Stimulated activated CD8-positive, alpha-beta memory T cell treated with anti-CD3 and anti-CD28 coated beads, Interleukin-7, amount 100 ng/mL, for 24 hours (primary cell): Measurements from ENCODE around the gene ZNF148.

ENCODE experiments used
- DNase-seq: peaks from one replicate; pipeline ENCODE4 v3.0.0-alpha.2; 2020; ENCODE audit warnings: low read depth

The ZNF148 gene

GRCh38 chr3:125220727-125221429, 154.2 kb downstream of the ZNF148 start:
- DNase-seq, result no peak

DNA sequence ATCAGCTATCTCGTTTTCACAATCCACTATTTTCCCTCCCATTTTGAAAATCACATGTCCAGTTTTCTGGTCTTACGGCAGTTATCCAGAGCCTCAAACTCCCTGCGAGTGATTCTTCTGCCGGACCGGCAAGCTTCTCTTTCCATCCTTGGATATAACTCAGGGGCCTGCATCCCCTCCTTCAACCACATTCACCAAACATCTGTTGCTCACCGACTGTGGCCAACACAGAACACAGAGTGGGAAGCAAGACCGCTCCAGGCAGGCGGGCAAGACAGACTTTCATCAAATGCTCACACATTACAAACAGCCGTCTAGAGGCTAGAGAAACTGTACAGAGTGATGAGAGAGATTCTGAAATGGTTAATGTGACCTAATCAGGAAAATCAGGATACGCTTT, 154.9 kb downstream of the ZNF148 start:
- DNase-seq, result no peak

DNA sequence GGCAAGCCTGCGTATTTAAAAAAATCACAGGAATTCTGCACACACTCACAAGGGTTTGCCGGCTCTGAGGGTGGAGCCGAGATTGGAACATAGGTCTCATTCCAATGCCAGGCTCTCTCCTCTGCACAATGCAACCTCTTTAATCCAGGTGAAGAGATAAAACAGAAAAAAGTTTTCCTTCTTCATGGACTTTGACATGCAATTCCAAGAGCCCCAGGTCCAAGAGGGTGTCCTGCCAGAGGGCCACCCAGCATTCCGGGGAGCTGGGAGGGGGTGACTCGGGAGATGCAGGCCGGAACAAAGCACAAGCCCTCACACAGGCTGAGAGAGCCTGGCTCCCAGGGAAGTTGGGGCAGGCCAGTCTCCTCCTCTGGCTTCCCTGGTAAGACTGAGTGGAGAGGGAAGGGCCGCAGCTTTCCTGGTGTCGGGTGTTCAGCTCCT, 155.8 kb downstream of the ZNF148 start:
- no peak for DNase-seq

DNA sequence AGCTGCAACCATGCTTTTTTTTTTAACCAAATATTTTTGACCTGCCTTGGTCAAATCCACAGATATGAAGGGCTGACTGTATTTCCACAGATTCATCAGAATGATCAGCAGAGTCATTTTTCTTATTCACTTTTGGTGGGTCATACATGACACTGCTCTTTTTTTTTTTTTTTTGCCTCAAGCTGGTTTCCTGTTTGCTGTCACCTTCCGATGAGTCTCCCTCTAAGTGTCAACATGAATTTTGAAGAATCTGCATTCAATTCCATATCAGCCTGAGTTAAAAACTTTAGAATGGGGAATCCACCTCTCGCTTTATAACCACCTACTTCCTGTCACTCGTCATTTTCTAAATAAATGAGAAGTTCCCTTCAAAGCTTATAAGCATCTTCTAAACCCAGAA, 160.4 kb downstream of the ZNF148 start:
- DNase-seq, result no peak

DNA sequence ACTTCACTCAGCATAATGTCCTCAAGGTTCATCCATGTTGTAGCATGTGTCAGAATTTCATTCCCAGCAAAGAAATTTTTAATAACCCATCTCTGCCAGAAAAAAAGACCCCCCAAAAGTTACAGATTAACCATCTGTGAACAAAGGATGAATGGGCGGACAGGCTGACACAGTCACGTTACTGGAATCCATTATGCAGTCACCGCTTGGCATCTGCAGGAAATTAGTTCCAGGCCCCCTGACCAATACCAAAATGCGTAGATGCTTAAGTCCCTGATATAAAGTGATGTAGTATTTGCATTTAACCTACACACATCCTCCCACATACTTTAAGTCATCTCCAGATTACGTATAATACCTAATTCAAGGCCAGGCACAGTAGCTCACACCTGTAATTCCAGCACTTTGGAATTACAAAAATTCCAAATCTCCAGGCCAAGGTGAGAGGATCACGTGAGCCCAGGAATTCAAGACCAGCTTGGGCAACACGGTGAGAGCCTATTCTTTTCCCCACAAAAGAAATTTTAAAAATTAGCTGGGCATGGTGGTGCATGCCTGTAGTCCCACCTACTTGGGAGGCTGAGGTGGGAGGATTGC, 161.1 kb downstream of the ZNF148 start:
- no peak for DNase-seq

- DNase-seq, result no peak
Measured at GRCh38 chr3:125213364-125213755, 161.8 kb downstream of the ZNF148 start.

DNA sequence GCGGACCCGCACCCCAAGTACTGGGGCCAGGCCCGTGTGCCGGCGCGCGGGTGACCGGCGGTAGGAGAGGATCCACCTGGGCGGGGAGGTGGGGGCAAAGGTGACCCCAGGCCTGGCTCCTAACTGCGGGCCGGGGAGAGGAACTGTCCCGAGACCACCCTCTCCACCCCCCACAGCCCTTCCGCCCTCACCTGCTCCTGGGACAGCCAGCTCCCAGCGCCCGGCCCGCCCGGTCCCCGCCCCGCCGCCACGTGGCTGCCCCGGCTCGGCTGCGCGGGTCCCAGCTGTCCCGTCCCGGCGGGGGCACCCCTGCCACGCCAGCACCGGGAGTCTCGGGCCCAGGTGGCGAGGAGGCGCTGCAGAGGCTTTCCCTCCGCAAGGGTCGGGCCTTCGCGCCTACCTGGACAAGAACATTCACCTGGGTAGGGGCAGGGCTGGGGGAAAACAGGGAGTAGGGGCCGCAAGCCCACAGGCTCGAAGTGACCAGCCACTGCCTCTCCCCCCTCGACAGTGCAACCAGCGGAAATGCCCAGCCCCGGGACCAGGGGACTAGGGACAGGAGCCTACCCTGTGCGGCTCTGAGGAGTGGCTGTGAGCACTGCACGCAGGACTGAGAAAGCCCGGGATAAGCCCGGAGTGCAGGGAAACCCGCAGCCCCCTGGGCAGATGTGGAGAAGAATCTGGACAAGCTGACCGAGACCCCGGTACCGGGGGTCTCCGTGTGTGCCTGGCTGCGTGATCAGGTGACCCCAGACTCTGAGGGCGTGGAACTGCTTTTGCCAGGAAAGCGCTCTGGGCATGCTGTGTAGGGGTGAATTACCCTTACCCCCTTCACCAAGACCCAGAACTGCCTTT, 162.4 kb downstream of the ZNF148 start, which contains the start of gene SLC12A8:
Gene SLC12A8 (minus strand): TSS at position 240 of the 855 bp plus-strand sequence. CDS start 1,399 bp downstream, outside the sequence.
- DNase-seq, result no peak

DNA sequence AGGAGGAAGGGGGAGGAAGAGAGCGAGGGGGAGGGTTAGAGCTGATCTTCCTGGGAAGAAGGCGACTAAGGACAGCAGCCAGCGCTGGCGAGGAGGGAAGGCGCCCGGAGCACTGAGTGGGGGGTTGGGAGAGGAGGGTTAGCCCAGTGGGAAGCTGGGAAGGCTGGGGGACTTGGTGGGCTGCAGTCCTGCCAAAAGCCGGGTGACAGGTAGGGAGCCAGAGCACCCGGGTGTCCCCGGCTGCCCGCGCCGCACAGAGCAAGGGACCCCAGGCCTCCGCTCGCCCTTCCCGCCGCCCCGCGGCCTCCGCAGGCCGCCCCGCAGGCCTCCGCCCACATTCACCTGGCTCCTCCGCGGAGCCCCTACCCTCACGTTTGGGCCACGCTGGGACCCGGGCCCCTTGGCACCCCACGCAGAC, 163.0 kb downstream of the ZNF148 start:
- no peak for DNase-seq

DNA sequence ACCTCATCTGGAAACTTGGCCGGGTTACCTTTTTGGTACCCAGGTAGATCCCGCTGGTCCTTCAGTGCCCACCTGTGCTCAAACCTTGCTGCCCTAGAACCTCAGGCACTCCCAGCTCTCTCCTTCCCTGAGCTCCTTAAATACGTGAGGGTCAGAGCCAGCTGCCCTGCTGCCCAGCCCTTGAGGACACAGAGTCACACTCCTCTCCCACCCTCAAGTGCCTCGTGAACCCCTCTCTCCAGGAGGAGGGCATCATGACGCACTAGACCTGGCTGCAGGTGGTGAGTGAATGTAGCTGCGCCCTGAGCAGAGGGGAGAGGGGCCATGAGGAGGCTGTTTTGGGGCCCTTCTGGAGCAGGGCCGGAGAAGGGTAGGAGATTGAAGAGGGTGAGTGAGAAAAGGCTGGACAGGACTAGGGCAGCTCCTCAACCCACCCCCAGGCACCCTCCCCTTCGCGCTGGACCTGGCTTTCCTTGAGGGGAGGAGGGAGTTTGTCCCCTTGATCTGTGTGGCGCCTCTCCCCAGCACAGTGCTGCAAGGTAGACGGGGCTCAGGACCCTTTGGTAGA, 163.5 kb downstream of the ZNF148 start:
- DNase-seq, result no peak

DNA sequence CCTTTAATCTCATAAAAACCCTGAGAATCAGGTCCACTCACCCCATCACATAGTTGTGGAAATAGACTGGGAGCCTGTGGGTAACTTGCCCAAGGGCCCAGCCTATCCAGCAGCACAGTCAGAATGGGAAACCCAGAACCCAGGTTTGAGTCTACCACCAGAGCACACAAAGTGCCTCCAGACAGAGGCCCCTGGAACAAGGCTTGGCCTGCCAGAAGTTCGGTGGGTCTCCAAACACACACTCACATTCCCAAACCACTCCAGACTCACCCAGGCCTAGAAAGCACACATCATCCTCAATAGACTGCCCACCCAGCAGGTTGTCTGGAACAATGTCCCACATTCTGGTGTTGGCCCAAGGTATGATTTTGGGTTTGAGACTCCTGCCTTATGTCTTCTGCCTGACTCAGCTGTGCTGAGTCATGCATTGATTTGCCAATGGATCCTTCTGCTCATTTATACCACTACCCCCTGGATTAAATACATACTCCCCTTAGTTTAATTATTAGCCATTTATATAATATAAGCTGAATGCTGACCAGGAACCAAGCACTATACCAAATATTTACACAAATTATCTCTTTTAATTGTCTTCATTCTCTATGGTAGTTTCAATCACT, 167.1 kb downstream of the ZNF148 start:
- no peak for DNase-seq

DNA sequence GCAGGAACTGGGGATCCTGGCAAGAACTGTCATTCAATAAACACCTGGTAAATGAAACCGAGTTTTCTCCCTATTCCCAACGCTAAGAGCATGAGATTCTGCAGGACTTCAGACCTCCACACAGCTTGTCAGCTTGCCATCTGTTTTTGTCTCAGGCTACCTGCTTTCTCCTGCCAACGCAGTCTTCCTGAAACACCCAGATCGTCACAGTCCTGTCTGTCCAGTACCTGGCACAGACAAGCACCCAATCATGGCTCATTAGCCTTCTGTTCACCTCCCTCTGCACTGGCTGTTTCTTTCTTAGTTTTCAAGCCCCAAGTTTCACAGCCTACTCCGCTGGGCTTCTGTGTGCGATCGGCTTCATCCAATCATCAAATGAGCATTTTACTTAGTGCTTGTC, 167.6 kb downstream of the ZNF148 start:
- no peak for DNase-seq

DNA sequence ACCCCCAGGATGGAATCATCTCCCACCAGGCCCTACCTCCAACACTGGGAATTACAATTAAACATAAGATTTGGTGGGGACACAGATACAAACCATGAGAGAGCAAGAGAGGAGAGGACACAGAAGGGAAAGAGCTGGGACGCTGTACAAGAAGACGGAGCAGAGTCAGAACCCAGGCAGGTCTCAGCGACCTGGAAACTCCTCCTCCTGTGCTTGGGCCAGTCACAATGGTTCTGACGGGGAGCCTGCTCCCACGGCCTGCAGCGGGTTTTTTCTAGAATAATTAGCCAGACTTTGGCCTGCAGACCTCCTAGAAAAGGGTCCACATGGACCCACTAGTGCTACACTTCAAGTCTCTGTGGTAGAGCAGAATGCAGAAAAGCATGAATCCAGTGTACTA, 168.2 kb downstream of the ZNF148 start:
- DNase-seq, result no peak

DNA sequence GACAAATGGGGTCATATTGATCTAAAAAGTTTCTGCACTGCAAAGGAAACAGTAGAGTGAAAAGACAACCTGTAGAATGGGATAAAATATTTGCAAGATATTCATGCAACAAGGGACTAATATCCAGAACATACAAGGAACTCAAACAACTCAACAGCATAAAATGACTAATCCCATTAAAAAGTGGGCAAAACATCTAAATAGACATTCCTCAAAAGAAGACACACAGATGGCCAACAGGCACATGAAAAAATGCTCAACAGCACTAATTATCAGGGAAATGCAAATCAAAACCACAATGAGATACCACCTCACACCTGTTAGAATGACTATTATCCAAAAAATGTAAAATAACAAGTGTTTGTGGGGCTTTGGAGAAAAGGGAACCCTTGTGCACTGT, 171.4 kb downstream of the ZNF148 start:
- no peak for DNase-seq

DNA sequence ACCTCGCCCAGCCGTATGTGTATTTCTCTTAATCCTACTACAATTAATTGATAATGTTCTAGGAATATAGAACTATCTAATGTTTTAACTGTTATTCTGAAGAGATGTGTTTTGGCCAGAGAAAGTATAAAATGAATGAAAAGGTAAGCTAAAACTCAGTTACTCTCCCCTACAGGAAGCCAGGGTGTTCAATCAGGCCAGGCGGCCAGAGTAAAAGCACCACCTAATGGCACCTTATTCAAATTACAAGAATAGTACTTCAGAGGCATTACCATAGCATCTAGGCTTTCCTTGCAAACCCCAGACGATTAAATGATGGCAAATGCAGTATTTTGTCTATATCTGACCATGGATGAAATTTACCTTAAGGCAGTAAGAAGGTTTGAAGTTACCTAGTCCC, 172.9 kb downstream of the ZNF148 start:
- DNase-seq, result no peak

- DNase-seq, result no peak
Measured at GRCh38 chr3:125200731-125201139, 174.4 kb downstream of the ZNF148 start.

DNA sequence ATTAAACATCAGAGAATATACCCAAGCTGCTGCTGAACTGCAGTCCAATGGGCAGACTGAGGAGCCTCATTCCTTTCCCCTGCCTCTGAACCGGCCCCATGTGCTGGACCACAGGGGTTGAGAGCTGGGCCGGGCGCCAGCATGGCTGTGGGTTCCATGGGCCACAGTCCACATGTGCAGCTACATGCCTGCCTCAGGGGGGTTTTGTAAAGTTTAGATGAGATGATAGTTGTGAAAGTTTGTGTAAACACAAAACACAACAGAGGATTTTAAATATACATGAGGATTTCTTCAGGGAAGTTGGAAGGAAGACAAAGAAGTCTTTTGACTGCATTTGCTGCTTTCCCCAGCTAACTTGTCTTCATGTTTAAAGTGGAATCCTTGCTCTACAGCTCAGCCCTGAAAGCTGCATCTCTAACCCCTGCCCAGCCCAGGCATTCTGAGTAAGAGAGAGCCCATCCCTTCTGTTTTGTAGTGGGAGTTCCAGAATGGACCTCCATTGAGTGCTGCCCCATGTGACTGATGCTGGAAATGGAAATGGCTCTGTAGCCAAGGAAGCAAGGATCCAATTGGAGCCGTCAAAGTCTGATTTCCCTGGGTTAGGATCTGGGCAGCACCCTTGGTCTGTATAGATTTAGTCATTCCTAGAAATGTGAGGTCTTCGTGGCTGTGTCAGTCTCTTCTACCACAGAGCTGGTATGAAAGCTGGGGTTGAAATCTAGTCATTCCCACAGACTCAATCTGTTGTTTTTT, 180.1 kb downstream of the ZNF148 start:
- DNase-seq, result no peak

DNA sequence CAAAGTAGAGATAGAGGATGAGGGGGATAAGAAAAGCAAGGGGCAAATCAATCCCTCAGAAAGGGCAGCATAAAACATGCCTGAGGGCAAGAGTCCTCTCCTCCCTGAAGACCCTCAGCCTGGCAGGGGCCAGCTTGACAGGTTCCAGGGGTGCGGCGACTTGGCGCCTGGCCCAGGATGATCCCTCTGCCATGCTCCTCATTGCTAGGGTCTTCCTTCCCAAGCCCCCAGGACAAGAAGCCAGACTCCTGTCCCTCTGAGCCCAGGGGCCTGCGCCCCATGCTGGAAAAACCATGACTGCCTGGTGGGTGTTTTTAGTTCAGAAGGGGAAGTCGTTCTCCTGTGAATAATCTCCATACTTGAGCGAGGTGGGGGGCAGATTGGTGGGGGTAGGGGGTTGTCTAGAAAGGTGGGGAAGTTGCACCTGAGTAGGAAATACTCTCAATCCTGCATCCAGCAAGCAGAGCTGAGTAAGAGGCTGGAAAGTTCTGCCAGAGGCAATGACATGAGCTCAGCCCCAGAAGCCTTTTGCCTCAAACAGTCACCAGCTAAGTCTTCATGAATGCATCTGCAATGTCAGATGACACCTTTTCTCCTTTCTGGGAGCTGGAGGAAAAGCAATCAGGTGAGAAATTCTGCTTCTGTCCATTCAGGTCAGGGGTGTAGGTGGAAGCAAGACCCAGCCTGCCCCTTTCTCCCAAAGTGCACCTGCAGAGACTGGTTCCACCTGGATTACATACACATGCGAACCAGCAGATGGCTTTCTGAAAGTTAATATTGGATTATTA, 180.9 kb downstream of the ZNF148 start:
- DNase-seq, result no peak

DNA sequence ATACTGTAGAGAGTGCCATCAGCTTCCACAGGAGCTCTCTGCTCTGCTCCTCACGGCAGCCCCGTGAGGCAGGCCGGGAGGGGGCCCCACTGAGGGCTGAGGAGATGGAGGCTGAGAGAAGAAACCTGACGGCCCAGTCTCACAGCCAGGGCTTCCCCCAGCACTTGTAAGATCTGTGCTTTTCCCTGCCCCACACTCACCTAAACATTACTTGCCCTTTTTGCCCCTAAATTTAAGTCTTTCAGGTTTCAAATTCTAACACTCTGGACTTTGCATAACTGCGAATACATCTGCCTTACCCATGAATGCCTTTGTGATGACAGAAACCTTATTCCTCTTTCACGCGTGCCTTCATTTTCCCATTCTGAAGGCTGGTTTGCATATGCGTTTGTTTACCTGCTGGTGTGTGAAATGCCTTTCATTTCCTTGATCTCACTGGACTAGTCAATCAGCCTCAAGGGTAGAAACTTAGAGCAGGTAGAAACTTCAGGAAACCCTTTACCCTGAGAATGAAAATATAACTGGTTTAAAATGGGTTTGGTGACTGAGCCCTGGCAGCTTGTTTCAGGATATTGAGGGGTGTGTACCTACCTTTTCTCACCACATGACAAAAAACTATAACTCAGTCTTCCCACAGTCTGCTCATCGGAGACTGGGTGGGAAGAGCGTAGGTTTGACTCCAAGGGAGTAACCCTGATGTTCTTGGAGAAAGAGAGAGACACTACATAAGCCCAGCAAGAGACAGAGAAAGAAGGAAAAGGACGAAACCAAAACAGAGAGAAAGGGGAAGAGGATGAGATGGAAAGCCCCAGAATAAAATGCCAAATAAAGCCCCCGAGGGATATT, 182.7 kb downstream of the ZNF148 start:
- no peak for DNase-seq

GRCh38 chr3:125191730-125192129, 183.4 kb downstream of the ZNF148 start:
- no peak for DNase-seq

DNA sequence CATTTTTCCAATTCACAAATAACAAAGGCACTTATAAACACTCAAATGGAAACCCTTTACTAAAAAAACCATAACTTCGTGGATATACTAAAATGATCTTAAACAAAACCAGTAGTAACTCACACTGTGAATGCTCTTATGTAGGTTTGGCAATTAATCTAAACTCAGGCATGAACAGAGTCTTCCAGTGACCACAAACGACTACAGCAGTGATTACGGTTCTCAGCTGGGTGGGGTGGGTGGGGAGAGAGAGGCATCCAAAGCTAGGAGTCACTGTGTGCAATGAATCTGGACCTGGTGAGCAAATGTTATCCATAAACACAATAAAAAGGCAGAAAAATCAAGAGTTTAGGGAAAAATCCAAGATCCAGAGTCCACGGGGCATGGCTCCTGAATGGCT, 183.9 kb downstream of the ZNF148 start:
- no peak for DNase-seq
